Pulmonary artery endothelial cell (primary cell): ENCODE results near the gene LDLRAD4. TPM values are rescaled to one million over a fixed set of nuclear protein-coding genes. Genes with fewer than 3 reads are reported as not detected.

ENCODE experiments used
- total RNA-seq: library from RNA; depleted of rRNA; stranded (reverse); fragments of >200 nt; gene quantifications from 2 replicates; pipeline ENCODE4 v1.2.3, GENCODE V29; 2014

LDLRAD4 gene
- total RNA-seq, 1 donor from 2014 or later, result 1.5 TPM

Other genes with a start within 250 kb of the LDLRAD4 start
- gene CEP192, start 227.4 kb upstream of the LDLRAD4 start, total RNA-seq, result 25.8 and 29.6 TPM in 2 replicates